Measurements from ENCODE around the gene IL4I1. TPM values are rescaled to one million over a fixed set of nuclear protein-coding genes. Genes with fewer than 3 reads are reported as not detected.

Gene IL4I1
- total and polyA plus RNA-seq, 2 of the 4 experiments (the other 2 are of a cell fraction) = 0.31 to 0.36 TPM

- no peak; the same call in 1 of the 2 replicates for TF ChIP-seq SMC3 (IDR thresholded peaks at IDR 0.05; ENCODE audit: low read depth, low read length)
- peak; percentile 42; the same call in 1 of the 2 replicates for TF ChIP-seq CEBPB (IDR thresholded peaks at IDR 0.05; ENCODE audit: low read depth, low read length)
- no peak for TF ChIP-seq RFX5 (IDR thresholded peaks at IDR 0.05; ENCODE audit: low read depth, low read length)
These were observed 29.5 kb downstream of the IL4I1 start, which contains the start of gene PNKP (continued) for GRCh38 chr19:49866933-49867782.

GRCh38 chr19:49864890-49865289 is 31.8 kb downstream of the IL4I1 start:
- 93% methylated on average over 3 of the region's 13 CpGs; no CpG with 5 or more reads in 1 of the 2 experiments for WGBS, 2 experiments (ENCODE audit: extremely low coverage in 2 of 2, insufficient read length in 1 of 2)
- Histone ChIP-seq H3K4ac (ENCODE audit: low read depth, low read length) (no peak overlapping the region), H4K8ac (ENCODE audit: low read depth in 2 of 2, low read length in 2 of 2) (no peak overlapping the region), H3K23ac (ENCODE audit: low read depth, low read length) (no peak overlapping the region), H4K91ac (ENCODE audit: insufficient read depth, low read depth, low read length) (no peak overlapping the region), H2BK15ac (ENCODE audit: low read depth, low read length) (no peak overlapping the region), H3K18ac (ENCODE audit: low read depth, low read length) (no peak overlapping the region), H2BK5ac (ENCODE audit: low read depth, low read length, poor library complexity, severe bottlenecking) (no peak overlapping the region), H3K14ac (replicated peaks; ENCODE audit: low read depth, low read length) (no peak overlapping the region), H2AFZ (replicated peaks; ENCODE audit: low read length, poor library complexity) (no peak overlapping the region), H2BK120ac (ENCODE audit: low read depth, low read length) (no peak overlapping the region), H3K9ac (ENCODE audit: low read depth, low read length) (no peak overlapping the region), H3K4me3 (ENCODE audit: insufficient read depth, low read depth, low read length) (no peak overlapping the region), H4K5ac (ENCODE audit: low read depth, low read length) (no peak overlapping the region), H2AK5ac (ENCODE audit: low read depth, low read length) (no peak overlapping the region), H2BK20ac (ENCODE audit: low read depth, low read length) (no peak overlapping the region), H3K27me3 (ENCODE audit: control insufficient read depth, insufficient read depth, low read length) (no peaks in the 10 kb centered on the region), H3K4me2 (ENCODE audit: low read depth, low read length) (no peak overlapping the region), H3K79me1 (ENCODE audit: low read depth in 1 of 2, low read length in 2 of 2) (peaks cover 23 to 65% of the 10 kb centered on the region in 2 experiments), H2AK9ac (replicated peaks; ENCODE audit: low read depth, low read length, poor library complexity) (peak overlapping the region; percentile 6), H3K9me3 (ENCODE audit: control insufficient read depth, insufficient read depth, low read length) (no peaks in the 10 kb centered on the region), H3K56ac (ENCODE audit: extremely low read depth, insufficient read depth, low read length) (no peak overlapping the region), H3K27ac (ENCODE audit: insufficient read depth, low read length) (no peak overlapping the region), H3K4me1 (ENCODE audit: control insufficient read depth, insufficient read depth, low read length) (peaks cover 3% of the 10 kb centered on the region; the same call in 1 of the 2 replicates), H3K36me3 (ENCODE audit: control insufficient read depth, insufficient read depth, low read length) (peaks cover 39% of the 10 kb centered on the region), H3K9me1 (ENCODE audit: insufficient read depth, low read length) (peaks cover 8% of the 10 kb centered on the region), H4K20me1 (ENCODE audit: insufficient read depth, low read length) (peaks cover 20% of the 10 kb centered on the region)
- TF ChIP-seq POLR2A (IDR thresholded peaks at IDR 0.05; ENCODE audit: low read depth, low read length) (no peak), SMC3 (IDR thresholded peaks at IDR 0.05; ENCODE audit: low read depth, low read length) (no peak), MAFK (IDR thresholded peaks at IDR 0.05; ENCODE audit: low read depth, low read length) (no peak), RCOR1 (IDR thresholded peaks at IDR 0.05; ENCODE audit: insufficient replicate concordance, low read length) (no peak), MXI1 (IDR thresholded peaks at IDR 0.05; ENCODE audit: borderline replicate concordance, low read depth, low read length) (no peak), MAZ (IDR thresholded peaks at IDR 0.05; ENCODE audit: borderline replicate concordance, low read depth, low read length) (no peak), FOS (IDR thresholded peaks at IDR 0.05; ENCODE audit: low read depth, low read length) (no peak), CEBPB (IDR thresholded peaks at IDR 0.05; ENCODE audit: low read depth, low read length) (no peak), RFX5 (IDR thresholded peaks at IDR 0.05; ENCODE audit: low read depth, low read length) (no peak)
- dilution Hi-C loops (cut with HindIII; ENCODE audit: low sequenced_read_pairs, unreplicated experiment) (no loop called here), intact Hi-C loops (cut with micrococcal nuclease) (no loop called here), in situ Hi-C loops (cut with MboI; ENCODE audit: low sequenced_read_pairs) (no loop called here)
- ATAC-seq (ENCODE audit: low read depth) (no peak), DNase-seq (no peak)
- BruUV-seq (replicated peaks) = no TSS peak
- ChIA-PET CTCF (interaction anchor here (0.5 kb wide), 1 partner anchor 12 kb away, joined by 3 read pairs; no protein-coding TSS in a partner anchor), POLR2A (ENCODE audit: unreplicated experiment) (interaction anchor here (0.6 to 0.7 kb wide), 2 partner anchors 12 to 65 kb away, joined by 5 to 6 read pairs; no protein-coding TSS in a partner anchor)
